MM.1S (cell line): Measurements from ENCODE around the gene FNDC5.
A peak's percentile ranks its signal among the peaks of the same experiment; 100 is the strongest.

Experiments used
- DNase-seq: peaks from one replicate; pipeline ENCODE4 v3.0.0-alpha.2; 2015
- H2AFZ ChIP-seq: fragments of 300-600 bp; sonication (generic); 2 replicates; pipeline ENCODE4 v1.6.0; 2016; ENCODE audit warnings: antibody characterized with exemption, low read length
- H3F3A ChIP-seq: fragments of 300-600 bp; sonication (generic); 2 replicates; pipeline ENCODE4 v1.6.1; 2016; ENCODE audit warnings: mild to moderate bottlenecking, antibody characterized with exemption, low read length, moderate library complexity, mixed read lengths; ENCODE audit not compliant: insufficient read depth
- H3K27ac ChIP-seq: fragments of 300-600 bp; sonication (generic); 2 replicates; pipeline ENCODE4 v1.5.1; 2016; ENCODE audit warnings: mild to moderate bottlenecking, low read length
- H3K27me3 ChIP-seq: fragments of 300-600 bp; sonication (generic); replicated peaks from 2 replicates; pipeline ENCODE4 v1.6.0; 2016; ENCODE audit warnings: low read length; ENCODE audit not compliant: insufficient read depth
- H3K36me3 ChIP-seq: fragments of 300-600 bp; sonication (generic); replicated peaks from 2 replicates; pipeline ENCODE4 v1.6.1; 2016; ENCODE audit warnings: mild to moderate bottlenecking, low read length, mixed read lengths; ENCODE audit not compliant: insufficient read depth
- H3K4me1 ChIP-seq: fragments of 300-600 bp; sonication (generic); 2 replicates; pipeline ENCODE4 v1.6.1; 2016; ENCODE audit warnings: low read length, mixed read lengths
- H3K4me2 ChIP-seq: fragments of 300-600 bp; sonication (generic); 2 replicates; pipeline ENCODE4 v1.6.0; 2016; ENCODE audit warnings: low read depth, low read length
- H3K4me3 ChIP-seq: fragments of 300-600 bp; sonication (generic); 2 replicates; pipeline ENCODE4 v1.5.1; 2016; ENCODE audit warnings: low read length, mixed read lengths
- H3K79me2 ChIP-seq: fragments of 300-600 bp; sonication (generic); 2 replicates; pipeline ENCODE4 v1.6.1; 2016; ENCODE audit warnings: mixed run types, low read length, mixed read lengths
- H3K9ac ChIP-seq: fragments of 300-600 bp; sonication (generic); 2 replicates; pipeline ENCODE4 v1.6.1; 2016; ENCODE audit warnings: low read length, mixed read lengths
- H3K9me2 ChIP-seq: fragments of 300-600 bp; sonication (generic); replicated peaks from 2 replicates; pipeline ENCODE4 v1.6.1; 2016; ENCODE audit warnings: mild to moderate bottlenecking, low read length, mixed read lengths; ENCODE audit not compliant: insufficient read depth
- H3K9me3 ChIP-seq: fragments of 300-600 bp; sonication (generic); replicated peaks from 2 replicates; pipeline ENCODE4 v1.6.1; 2016; ENCODE audit warnings: mild to moderate bottlenecking, low read length, mixed read lengths; ENCODE audit not compliant: insufficient read depth
- H4K20me1 ChIP-seq: fragments of 300-600 bp; sonication (generic); 2 replicates; pipeline ENCODE4 v1.6.1; 2016; ENCODE audit warnings: mild to moderate bottlenecking, low read length, moderate library complexity, mixed read lengths; ENCODE audit not compliant: insufficient read depth
- EZH2 ChIP-seq: fragments of 300-600 bp; sonication (generic); optimal IDR thresholded peaks from 2 replicates; pipeline ENCODE3; 2017; ENCODE audit warnings: low read depth, mild to moderate bottlenecking, antibody characterized with exemption, low read length, mixed read lengths
- EZH2phosphoT487 ChIP-seq: fragments of 300-600 bp; sonication (generic); IDR thresholded peaks from 2 replicates; pipeline ENCODE4 v1.6.1; 2018; ENCODE audit warnings: antibody characterized with exemption, low read length
- TF ChIP-seq, protein P1 (sequence below): fragments of 300-600 bp; sonication (generic); IDR thresholded peaks from 2 replicates; pipeline ENCODE4 v1.5.1; 2016; ENCODE audit warnings: antibody characterized with exemption, low read length, mixed read lengths

FNDC5 gene

DNA sequence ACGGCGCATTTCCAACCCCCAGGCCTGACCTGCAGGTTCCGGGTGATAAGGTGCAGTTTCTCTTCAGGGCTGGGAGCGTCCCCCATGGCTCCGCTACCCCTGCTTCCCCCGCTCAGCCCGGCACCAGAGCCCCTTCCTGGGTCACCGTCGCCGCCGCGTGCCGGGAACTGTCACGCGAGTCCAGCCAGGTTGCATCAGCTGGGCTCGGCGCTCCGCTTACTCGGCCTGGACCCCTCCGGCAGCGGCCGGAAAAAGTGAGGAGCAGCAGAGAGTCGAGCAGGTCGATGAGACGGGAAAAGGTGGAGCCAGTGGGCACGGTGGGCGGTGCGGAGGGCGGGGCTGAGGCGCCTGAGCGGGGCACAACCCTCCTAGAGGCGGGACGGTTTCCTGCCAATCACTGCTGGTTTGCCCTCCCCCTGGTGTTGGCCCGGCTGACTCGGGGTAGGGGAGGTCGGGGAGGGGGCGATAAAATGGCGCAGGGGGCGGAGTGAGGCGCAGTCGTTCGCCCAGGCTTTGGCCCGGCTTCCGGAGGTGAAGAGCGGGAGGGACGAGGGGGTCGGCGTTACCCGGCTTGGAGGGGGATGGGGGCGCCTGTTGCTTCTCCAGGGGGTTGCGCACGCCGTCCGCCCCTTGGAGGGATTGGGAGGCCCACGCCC lies 53.4 kb downstream of the FNDC5 start, which contains the start of the genes S100PBP and YARS1:
Gene S100PBP (plus strand): TSS at position 495 of the 656 bp plus-strand sequence. CDS start 8,447 bp downstream, outside the sequence.
Gene YARS1 (minus strand): TSS at position 200 of the 656 bp plus-strand sequence. CDS start 114 bp downstream, at position 86.
- Histone ChIP-seq H3K4me2 (peak within 1 kb of the TSS; percentile 88), H3K9ac (peak within 1 kb of the TSS; percentile 95), H3K9me3 (no peaks in the 10 kb centered on the region), H4K20me1 (peaks cover 13% of the 10 kb centered on the region), H3K27me3 (no peaks in the 10 kb centered on the region), H3K4me1 (peaks cover 30% of the 10 kb centered on the region), H3F3A (peaks cover 20% of the 10 kb centered on the region), H3K79me2 (peaks cover 93% of the 10 kb centered on the region), H3K9me2 (no peaks in the 10 kb centered on the region), H3K4me3 (peak within 1 kb of the TSS; percentile 95), H3K36me3 (0 out of 2 replicates have a peak, but pooled peaks cover 5% of the 10 kb centered on the region), H3K27ac (peak within 1 kb of the TSS; percentile 97), H2AFZ (peak within 1 kb of the TSS; percentile 68)
- peak; percentile 98 for DNase-seq
- TF ChIP-seq, protein P1, sequence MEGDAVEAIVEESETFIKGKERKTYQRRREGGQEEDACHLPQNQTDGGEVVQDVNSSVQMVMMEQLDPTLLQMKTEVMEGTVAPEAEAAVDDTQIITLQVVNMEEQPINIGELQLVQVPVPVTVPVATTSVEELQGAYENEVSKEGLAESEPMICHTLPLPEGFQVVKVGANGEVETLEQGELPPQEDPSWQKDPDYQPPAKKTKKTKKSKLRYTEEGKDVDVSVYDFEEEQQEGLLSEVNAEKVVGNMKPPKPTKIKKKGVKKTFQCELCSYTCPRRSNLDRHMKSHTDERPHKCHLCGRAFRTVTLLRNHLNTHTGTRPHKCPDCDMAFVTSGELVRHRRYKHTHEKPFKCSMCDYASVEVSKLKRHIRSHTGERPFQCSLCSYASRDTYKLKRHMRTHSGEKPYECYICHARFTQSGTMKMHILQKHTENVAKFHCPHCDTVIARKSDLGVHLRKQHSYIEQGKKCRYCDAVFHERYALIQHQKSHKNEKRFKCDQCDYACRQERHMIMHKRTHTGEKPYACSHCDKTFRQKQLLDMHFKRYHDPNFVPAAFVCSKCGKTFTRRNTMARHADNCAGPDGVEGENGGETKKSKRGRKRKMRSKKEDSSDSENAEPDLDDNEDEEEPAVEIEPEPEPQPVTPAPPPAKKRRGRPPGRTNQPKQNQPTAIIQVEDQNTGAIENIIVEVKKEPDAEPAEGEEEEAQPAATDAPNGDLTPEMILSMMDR = no peak
- TF ChIP-seq EZH2phosphoT487 = no peak
- TF ChIP-seq EZH2 = no peak

DNA sequence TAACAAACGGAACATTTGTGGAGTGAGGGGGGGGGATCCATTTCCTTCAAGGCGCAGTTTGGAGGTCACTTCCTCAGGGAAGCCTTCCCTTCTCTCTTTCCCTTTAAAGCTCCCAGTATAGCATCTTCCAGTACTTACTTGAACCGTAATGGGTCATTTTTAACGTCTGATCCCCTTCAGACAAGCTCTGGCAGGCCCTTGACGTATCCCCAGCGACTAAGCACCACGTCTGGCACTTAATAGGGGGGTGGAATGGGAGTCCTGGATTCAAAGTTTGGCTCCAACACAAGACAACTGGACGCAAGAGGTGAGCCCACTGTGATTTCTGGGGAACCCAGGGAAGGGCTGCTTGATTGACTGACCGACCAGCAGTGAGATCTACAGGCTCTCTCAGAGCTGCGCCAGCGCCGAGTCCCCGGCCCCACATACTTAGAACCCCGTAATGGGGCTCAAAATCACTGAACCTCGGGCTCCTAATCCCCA lies 54.0 kb downstream of the FNDC5 start:
- no peak for DNase-seq
- Histone ChIP-seq H4K20me1 (peaks cover 17% of the 10 kb centered on the region), H3K36me3 (0 out of 2 replicates have a peak, but pooled peaks cover 5% of the 10 kb centered on the region), H3K27me3 (no peaks in the 10 kb centered on the region), H3K27ac (peak overlapping the region; percentile 70; the same call in 1 of the 2 replicates), H3K9ac (peak overlapping the region; percentile 95), H2AFZ (peak overlapping the region; percentile 39), H3F3A (peaks cover 20% of the 10 kb centered on the region), H3K9me2 (no peaks in the 10 kb centered on the region), H3K79me2 (peaks cover 94% of the 10 kb centered on the region), H3K9me3 (no peaks in the 10 kb centered on the region), H3K4me3 (peak overlapping the region; percentile 95), H3K4me2 (peak overlapping the region; percentile 48), H3K4me1 (peaks cover 30% of the 10 kb centered on the region)
- TF ChIP-seq EZH2 (no peak), EZH2phosphoT487 (no peak)
- TF ChIP-seq, protein P1 = no peak

DNA sequence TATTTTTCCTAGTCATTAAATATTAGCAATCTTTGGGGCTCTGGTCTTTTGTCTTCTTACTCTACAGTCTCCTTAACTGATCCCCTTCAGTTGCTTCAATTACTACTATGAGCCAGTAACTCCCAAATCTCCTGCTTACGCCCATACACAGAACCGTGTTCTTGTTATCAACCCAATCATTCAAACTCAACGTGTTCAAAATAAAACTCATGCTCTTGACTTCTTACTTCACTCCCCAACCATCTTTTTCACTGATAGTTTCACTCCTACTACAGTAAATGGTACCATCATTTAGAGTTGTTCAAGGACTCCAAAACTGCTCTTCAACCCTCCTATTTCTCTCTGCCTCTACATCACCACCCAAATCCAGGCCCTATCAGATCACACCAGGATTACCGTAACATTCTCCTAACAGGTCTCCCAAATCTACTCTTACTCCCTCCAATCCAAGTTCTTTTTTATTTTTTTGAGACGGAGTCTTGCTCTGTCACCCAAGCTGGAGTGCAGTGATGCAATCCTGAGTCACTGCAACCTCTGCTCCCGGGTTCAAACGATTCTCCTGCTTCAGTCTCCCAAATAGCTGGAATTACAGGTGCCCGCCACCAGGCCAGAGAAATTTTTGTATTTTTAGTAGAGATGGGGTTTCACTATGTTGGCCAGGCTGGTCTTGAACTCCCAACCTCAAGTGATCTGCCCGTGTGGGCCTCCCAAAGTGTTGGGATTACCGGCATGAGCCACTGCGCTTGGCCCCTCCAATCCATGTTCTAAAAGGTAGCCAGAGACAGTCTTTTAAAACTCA lies 56.6 kb downstream of the FNDC5 start:
- Histone ChIP-seq H3K27ac (no peak overlapping the region), H3K9me2 (no peaks in the 10 kb centered on the region), H3K36me3 (peaks cover 9% of the 10 kb centered on the region), H3K4me3 (no peak overlapping the region), H4K20me1 (peaks cover 26% of the 10 kb centered on the region), H3K79me2 (peaks cover 94% of the 10 kb centered on the region), H2AFZ (no peak overlapping the region), H3K27me3 (no peaks in the 10 kb centered on the region), H3K9ac (no peak overlapping the region), H3K4me1 (peaks cover 17% of the 10 kb centered on the region), H3K9me3 (no peaks in the 10 kb centered on the region), H3K4me2 (no peak overlapping the region; the same call in 1 of the 2 replicates), H3F3A (peaks cover 16% of the 10 kb centered on the region)
- no peak for TF ChIP-seq EZH2
- TF ChIP-seq, protein P1 = no peak
- TF ChIP-seq EZH2phosphoT487 = no peak
- no peak for DNase-seq
